ENCODE measurements around the gene AQP11.

AQP11 gene

DNA sequence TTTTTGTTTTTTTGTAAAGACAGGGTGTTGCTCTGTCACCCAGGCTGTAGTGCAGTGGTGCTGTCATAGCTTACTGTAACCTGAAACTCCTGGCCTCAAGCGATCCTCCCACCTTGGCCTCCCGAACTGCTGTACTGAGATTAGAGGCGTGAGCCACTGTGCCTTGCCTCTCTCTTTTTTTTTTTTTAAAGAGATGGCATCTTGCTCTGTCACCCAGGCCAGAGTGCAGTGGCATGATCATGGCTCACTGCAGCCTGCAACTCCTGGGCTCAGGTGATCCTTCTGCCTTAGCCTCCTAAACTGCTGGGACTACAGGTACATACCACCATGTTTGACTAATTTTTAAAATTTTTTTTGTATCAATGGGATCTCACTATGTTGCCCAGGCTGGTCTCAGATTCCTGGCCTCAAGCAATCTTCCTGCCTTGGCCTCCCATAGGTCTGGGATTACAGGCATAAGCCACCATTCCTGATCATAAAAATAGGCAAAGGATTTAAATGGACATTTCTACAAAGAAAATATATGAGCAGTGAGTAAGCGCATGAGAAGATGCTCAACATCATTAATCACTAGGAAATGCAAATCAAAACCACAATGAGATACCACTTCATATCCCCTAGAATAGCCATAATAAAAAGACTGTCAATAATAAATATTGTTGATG is 65.1 kb downstream of the AQP11 start:
- no peak overlapping the region for H3K4me3 ChIP-seq (ENCODE audit: low read depth, low read length)
- TF ChIP-seq CTCF (IDR thresholded peaks at IDR 0.05; ENCODE audit: low read depth, low read length) = no peak

- TF ChIP-seq CTCF (IDR thresholded peaks at IDR 0.05; ENCODE audit: low read depth, low read length) = no peak
- H3K4me3 ChIP-seq (ENCODE audit: low read depth, low read length) = no peak overlapping the region
Observed at GRCh38 chr11:77656362-77656761, 66.6 kb downstream of the AQP11 start.

DNA sequence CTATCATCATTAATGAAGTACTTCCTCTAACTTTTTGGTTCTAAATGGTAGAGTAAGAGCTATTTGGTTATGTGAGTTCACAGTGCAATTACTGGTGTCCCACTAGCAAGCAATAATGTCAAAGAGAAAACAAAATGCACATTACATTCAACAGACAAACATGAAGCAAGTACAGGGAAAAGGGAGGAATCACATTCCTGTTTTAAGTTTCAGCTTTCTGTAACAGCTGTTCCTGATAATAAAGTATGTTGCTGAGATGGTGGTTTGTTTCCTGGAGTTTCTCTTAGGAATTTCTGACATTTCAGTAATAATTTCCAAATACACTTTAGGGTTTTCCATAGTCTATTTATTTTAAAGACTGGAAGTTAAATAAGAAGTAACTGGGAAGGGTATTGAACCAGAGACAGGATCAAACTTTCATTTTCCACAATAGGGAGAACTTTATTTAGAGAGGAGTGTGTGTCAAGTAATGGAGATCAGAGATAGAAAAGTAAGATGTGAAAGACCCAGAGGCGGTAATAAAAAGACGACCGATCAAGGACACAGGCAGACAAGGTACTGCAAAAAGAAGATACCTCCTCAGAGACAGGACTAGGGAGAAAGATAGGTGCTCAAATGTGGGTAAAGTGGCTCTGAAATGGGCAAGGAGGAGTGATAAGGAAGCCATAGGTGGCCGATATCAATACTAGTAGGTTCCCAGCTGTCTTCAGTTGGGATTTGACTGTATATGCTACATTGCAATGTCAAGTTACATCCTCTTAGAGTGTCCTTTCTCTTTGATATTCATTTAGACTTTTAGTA is 68.7 kb downstream of the AQP11 start:
- TF ChIP-seq CTCF (IDR thresholded peaks at IDR 0.05; ENCODE audit: low read depth, low read length) = no peak
- H3K4me3 ChIP-seq (ENCODE audit: low read depth, low read length) = no peak overlapping the region
